ENCODE data around the gene CLEC5A.

DNA sequence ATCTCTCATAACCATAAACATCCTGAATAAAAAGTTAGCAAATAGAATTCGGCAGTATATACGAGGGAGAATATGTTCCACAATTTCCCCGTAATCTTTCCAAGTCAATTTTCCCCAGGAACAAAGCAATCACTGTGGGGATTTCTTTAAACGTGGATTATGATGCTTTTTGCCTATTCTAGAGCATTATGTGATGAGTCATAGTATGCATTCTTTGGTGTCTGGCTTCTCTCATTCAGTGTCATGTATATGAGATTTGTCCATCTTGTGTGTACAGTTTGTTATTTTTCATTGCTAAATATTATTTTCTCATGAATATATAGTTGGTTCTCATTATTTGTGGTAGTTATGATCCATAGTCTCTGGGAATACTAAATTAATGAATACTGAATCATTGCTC lies 40.5 kb downstream of the CLEC5A start:
- no peak for TF ChIP-seq CTCF (IDR thresholded peaks at IDR 0.05)
- TF ChIP-seq POLR2A (IDR thresholded peaks at IDR 0.05) = no peak

All from adrenal gland (tissue), 5 donors.